ENCODE data around the gene EPX.

The EPX gene

GRCh38 chr17:58246104-58246740, 53.7 kb downstream of the EPX start:
- Histone ChIP-seq H3K27ac (no peak overlapping the region), H3K4me3 (ENCODE audit: low read depth, low read length) (no peak overlapping the region), H3K27me3 (replicated peaks) (peaks cover 2% of the 10 kb centered on the region), H3K36me3 (replicated peaks) (no peaks in the 10 kb centered on the region)
- in situ Hi-C loops (cut with HindIII; ENCODE audit: low pct_ligation_motif_present, low sequenced_read_pairs), result no loop called here
- TF ChIP-seq CTCF (IDR thresholded peaks at IDR 0.05; ENCODE audit: low read depth, low read length, missing control alignments), result no peak
- DNase-seq, result no peak

- Histone ChIP-seq H3K27me3 (replicated peaks) (peaks cover 2% of the 10 kb centered on the region), H3K36me3 (replicated peaks) (no peaks in the 10 kb centered on the region), H3K27ac (no peak overlapping the region), H3K4me3 (ENCODE audit: low read depth, low read length) (no peak overlapping the region)
- TF ChIP-seq CTCF (IDR thresholded peaks at IDR 0.05; ENCODE audit: low read depth, low read length, missing control alignments), result no peak
- no peak for DNase-seq
- in situ Hi-C loops (cut with HindIII; ENCODE audit: low pct_ligation_motif_present, low sequenced_read_pairs), result no loop called here
Observed at GRCh38 chr17:58246781-58247180, 54.3 kb downstream of the EPX start.

- TF ChIP-seq CTCF (IDR thresholded peaks at IDR 0.05; ENCODE audit: low read depth, low read length, missing control alignments), result no peak
- in situ Hi-C loops (cut with HindIII; ENCODE audit: low pct_ligation_motif_present, low sequenced_read_pairs), result no loop called here
- no peak for DNase-seq
- Histone ChIP-seq H3K27me3 (replicated peaks) (peaks cover 2% of the 10 kb centered on the region), H3K27ac (no peak overlapping the region), H3K36me3 (replicated peaks) (no peaks in the 10 kb centered on the region), H3K4me3 (ENCODE audit: low read depth, low read length) (no peak overlapping the region)
Observed at GRCh38 chr17:58247511-58248363, 55.2 kb downstream of the EPX start.

- TF ChIP-seq CTCF (IDR thresholded peaks at IDR 0.05; ENCODE audit: low read depth, low read length, missing control alignments), result no peak
- in situ Hi-C loops (cut with HindIII; ENCODE audit: low pct_ligation_motif_present, low sequenced_read_pairs), result no loop called here
- H3K4me3 ChIP-seq (ENCODE audit: low read depth, low read length), result peak overlapping the region; percentile 54
- no peak for DNase-seq
- H3K27ac ChIP-seq, result no peak overlapping the region
- H3K36me3 ChIP-seq (replicated peaks), result no peaks in the 10 kb centered on the region
- peaks cover 2% of the 10 kb centered on the region for H3K27me3 ChIP-seq (replicated peaks)
Observed at GRCh38 chr17:58248955-58249269, 56.4 kb downstream of the EPX start.

GRCh38 chr17:58249270-58250133, 57.0 kb downstream of the EPX start:
- no peaks in the 10 kb centered on the region for H3K36me3 ChIP-seq (replicated peaks)
- in situ Hi-C loops (cut with HindIII; ENCODE audit: low pct_ligation_motif_present, low sequenced_read_pairs), result no loop called here
- peak; percentile 27 for DNase-seq
- H3K4me3 ChIP-seq (ENCODE audit: low read depth, low read length), result peak overlapping the region; percentile 54
- H3K27ac ChIP-seq, result no peak overlapping the region
- peaks cover 2% of the 10 kb centered on the region for H3K27me3 ChIP-seq (replicated peaks)
- TF ChIP-seq CTCF (IDR thresholded peaks at IDR 0.05; ENCODE audit: low read depth, low read length, missing control alignments), result peak; percentile 93
